ENCODE results near the gene PLIN1.

DNA sequence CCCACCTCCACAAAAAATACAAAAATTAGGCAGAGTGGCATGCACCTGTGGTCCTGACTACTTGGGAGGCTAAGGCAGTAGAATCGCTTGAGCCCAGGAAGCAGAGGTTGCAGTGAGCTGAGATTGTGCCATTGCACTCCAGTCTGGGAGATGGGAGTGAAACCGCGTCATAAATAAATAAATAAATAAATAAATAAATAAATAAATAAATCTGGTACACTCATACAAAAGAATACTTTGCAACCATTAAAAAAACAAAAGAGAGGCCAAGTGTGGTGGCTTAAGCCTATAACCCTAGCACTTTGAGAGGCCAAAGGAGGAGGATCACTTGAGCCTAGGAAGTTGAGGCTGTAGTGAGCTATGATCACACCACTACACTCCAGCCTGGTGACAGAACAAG, 43.9 kb upstream of the PLIN1 start:
- TF ChIP-seq POLR2AphosphoS5 (IDR thresholded peaks at IDR 0.05) (no peak), CTCF (IDR thresholded peaks at IDR 0.05 in 8 of 11, conservative IDR thresholded peaks at IDR 0.05 in 3 of 11) (no peak), POLR2A (IDR thresholded peaks at IDR 0.05) (no peak)
